ENCODE measurements around the gene NDRG4.

The NDRG4 gene

GRCh38 chr16:58464916-58465731 lies 34.8 kb upstream of the NDRG4 start:
- no peak for DNase-seq (ENCODE audit: low read depth)
- H3K4me3 ChIP-seq (ENCODE audit: low read depth, low read length) = no peak overlapping the region
- no peak for TF ChIP-seq CTCF (IDR thresholded peaks at IDR 0.05; ENCODE audit: low read depth, low read length, missing control alignments)

DNA sequence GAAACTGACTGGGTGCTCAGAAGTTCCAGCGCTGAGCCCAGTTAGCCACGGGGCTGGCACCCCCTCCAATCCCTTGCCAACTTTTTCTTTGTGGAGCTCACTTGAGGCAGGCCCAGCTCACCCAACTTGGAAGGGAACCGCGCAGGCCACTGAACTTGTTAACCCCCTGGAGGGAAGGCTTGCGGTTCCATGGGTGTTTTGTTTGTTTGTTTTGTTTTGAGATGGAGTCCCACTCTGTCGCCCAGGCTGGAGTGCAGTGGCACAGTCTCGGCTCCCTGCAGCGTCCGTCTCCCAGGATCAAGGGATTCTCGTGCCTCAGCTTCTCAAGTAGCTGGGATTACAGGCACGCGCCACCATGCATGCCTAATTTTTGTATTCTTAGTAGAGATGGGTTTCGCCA lies 34.1 kb upstream of the NDRG4 start:
- no peak for TF ChIP-seq CTCF (IDR thresholded peaks at IDR 0.05; ENCODE audit: low read depth, low read length, missing control alignments)
- no peak for DNase-seq (ENCODE audit: low read depth)
- H3K4me3 ChIP-seq (ENCODE audit: low read depth, low read length) = no peak overlapping the region

GRCh38 chr16:58466396-58466795 lies 33.5 kb upstream of the NDRG4 start:
- no peak for TF ChIP-seq CTCF (IDR thresholded peaks at IDR 0.05; ENCODE audit: low read depth, low read length, missing control alignments)
- DNase-seq (ENCODE audit: low read depth) = no peak

GRCh38 chr16:58467905-58468304 lies 32.0 kb upstream of the NDRG4 start:
- no peak for TF ChIP-seq CTCF (IDR thresholded peaks at IDR 0.05; ENCODE audit: low read depth, low read length, missing control alignments)
- DNase-seq (ENCODE audit: low read depth) = no peak
- no peak overlapping the region for H3K4me3 ChIP-seq (ENCODE audit: low read depth, low read length)

More at GRCh38 chr16:58466396-58466795, 33.5 kb upstream of the NDRG4 start:
- H3K4me3 ChIP-seq (ENCODE audit: low read depth, low read length) = no peak overlapping the region

GRCh38 chr16:58471209-58471975 lies 28.6 kb upstream of the NDRG4 start:
- no peak overlapping the region for H3K4me3 ChIP-seq (ENCODE audit: low read depth, low read length)
- no peak for DNase-seq (ENCODE audit: low read depth)
- TF ChIP-seq CTCF (IDR thresholded peaks at IDR 0.05; ENCODE audit: low read depth, low read length, missing control alignments) = no peak

DNA sequence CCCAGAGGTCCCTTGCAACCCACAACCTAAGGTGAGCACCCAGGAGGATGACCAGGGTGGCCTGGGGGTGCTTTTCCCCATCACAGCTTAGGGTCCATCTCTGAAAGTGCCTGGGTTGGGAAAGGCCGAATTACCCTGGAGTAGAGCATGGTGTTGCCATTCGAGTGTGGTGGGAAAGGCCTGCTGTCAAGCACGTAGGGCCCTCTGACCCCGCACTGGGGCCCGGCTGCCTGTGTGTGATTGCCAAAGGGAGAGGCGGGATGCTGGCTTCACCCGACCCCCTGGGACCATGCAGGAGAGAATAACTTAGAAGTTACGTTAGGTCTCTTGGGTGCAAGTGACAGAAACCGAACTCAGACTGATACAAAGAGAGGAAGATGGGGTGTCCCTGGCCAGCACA lies 27.7 kb upstream of the NDRG4 start:
- no peak overlapping the region for H3K4me3 ChIP-seq (ENCODE audit: low read depth, low read length)
- DNase-seq (ENCODE audit: low read depth) = no peak
- no peak for TF ChIP-seq CTCF (IDR thresholded peaks at IDR 0.05; ENCODE audit: low read depth, low read length, missing control alignments)

All from GM12864 (cell line).